ENCODE measurements around the gene COL6A2.
"Not testable (repeated sequence)": the region's sequence is repeated elsewhere in the genome, so short reads cannot be mapped to it uniquely, and the experiment has no call there.

The COL6A2 gene

GRCh38 chr21:46080171-46081021 is 17.5 kb upstream of the COL6A2 start:
- DNase-seq: no peak

GRCh38 chr21:46081022-46081861 is 16.7 kb upstream of the COL6A2 start:
- no peak for DNase-seq

- DNase-seq: no peak
These were observed 15.8 kb upstream of the COL6A2 start for GRCh38 chr21:46081862-46082712.

- no peak for DNase-seq
These were observed 15.3 kb upstream of the COL6A2 start for GRCh38 chr21:46082713-46082962.

- no peak for DNase-seq
These were observed 14.7 kb upstream of the COL6A2 start for GRCh38 chr21:46082963-46083790.

- DNase-seq: no peak
These were observed 13.9 kb upstream of the COL6A2 start for GRCh38 chr21:46083791-46084561.

- DNase-seq: no peak
These were observed 13.2 kb upstream of the COL6A2 start for GRCh38 chr21:46084709-46085108.

- not testable (repeated sequence) for DNase-seq
These were observed 12.7 kb upstream of the COL6A2 start for GRCh38 chr21:46085259-46085658.

GRCh38 chr21:46087641-46088040 is 10.3 kb upstream of the COL6A2 start:
- no peak for DNase-seq

- DNase-seq: no peak
These were observed 9.7 kb upstream of the COL6A2 start for GRCh38 chr21:46088189-46088588.

GRCh38 chr21:46089285-46089684 is 8.6 kb upstream of the COL6A2 start:
- no peak for DNase-seq

GRCh38 chr21:46091118-46091517 is 6.8 kb upstream of the COL6A2 start:
- no peak for DNase-seq

- DNase-seq: no peak
These were observed 6.3 kb upstream of the COL6A2 start for GRCh38 chr21:46091631-46092025.

- no peak for DNase-seq
These were observed 5.7 kb upstream of the COL6A2 start for GRCh38 chr21:46092026-46092764.

- DNase-seq: no peak
These were observed 4.9 kb upstream of the COL6A2 start for GRCh38 chr21:46092811-46093667.

GRCh38 chr21:46093668-46094400 is 4.1 kb upstream of the COL6A2 start:
- DNase-seq: no peak

- DNase-seq: no peak
These were observed 3.4 kb upstream of the COL6A2 start for GRCh38 chr21:46094401-46095082.

- DNase-seq: no peak
These were observed 2.7 kb upstream of the COL6A2 start for GRCh38 chr21:46095083-46095719.

Data from activated CD4-positive, alpha-beta T cell treated with anti-CD3 and anti-CD28 coated beads, Interleukin-2, amount 50 U/mL, for 48 hours (primary cell).